GM23338 (cell line): ENCODE measurements around the gene ATP2B1. TPM values are rescaled to one million over a fixed set of nuclear protein-coding genes. Genes with fewer than 3 reads are reported as not detected.

ENCODE experiments used
- ATAC-seq: fragments of 200-7000 bp; cut with Tn5 transposase; 3 replicates; pipeline ENCODE4 v1.9.1; 2020
- DNase-seq: peaks from one replicate; pipeline ENCODE4 v3.0.0-alpha.2; 2015; ENCODE audit warnings: low spot score
- H2AFZ ChIP-seq: fragments of 200-600 bp; sonication (generic); 2 replicates; pipeline ENCODE4 v1.8.0; 2016; ENCODE audit warnings: antibody characterized with exemption, mild to moderate bottlenecking, moderate library complexity
- H3F3A ChIP-seq: fragments of 200-600 bp; sonication (generic); replicated peaks from 2 replicates; pipeline ENCODE4 v1.8.0; 2017; ENCODE audit warnings: antibody characterized with exemption, mixed run types, low read depth
- H3K27ac ChIP-seq: fragments of 200-600 bp; sonication (generic); 2 replicates; pipeline ENCODE4 v1.6.1; 2016; ENCODE audit warnings: low read depth
- H3K27me3 ChIP-seq: fragments of 200-600 bp; sonication (generic); 2 replicates; pipeline ENCODE4 v1.8.0; 2016; ENCODE audit warnings: mild to moderate bottlenecking, mixed run types, moderate library complexity; ENCODE audit not compliant: insufficient read depth
- H3K36me3 ChIP-seq: fragments of 200-600 bp; sonication (generic); 2 replicates; pipeline ENCODE4 v1.8.0; 2016; ENCODE audit warnings: mild to moderate bottlenecking; ENCODE audit not compliant: insufficient read depth
- H3K4me1 ChIP-seq: fragments of 200-600 bp; sonication (generic); 2 replicates; pipeline ENCODE4 v1.8.0; 2016; ENCODE audit warnings: mild to moderate bottlenecking, moderate library complexity; ENCODE audit not compliant: insufficient read depth
- H3K4me2 ChIP-seq: fragments of 200-600 bp; sonication (generic); 2 replicates; pipeline ENCODE4 v1.7.1; 2017; ENCODE audit warnings: mixed run types
- H3K4me3 ChIP-seq: fragments of 200-600 bp; sonication (generic); 2 replicates; pipeline ENCODE4 v1.6.1; 2016; ENCODE audit warnings: mixed run types
- H3K79me2 ChIP-seq: fragments of 200-600 bp; sonication (generic); replicated peaks from 2 replicates; pipeline ENCODE4 v1.8.0; 2017; ENCODE audit warnings: mild to moderate bottlenecking; ENCODE audit not compliant: insufficient read depth
- H3K9me2 ChIP-seq: fragments of 200-600 bp; sonication (generic); 2 replicates; pipeline ENCODE4 v1.8.0; 2017; ENCODE audit not compliant: insufficient read depth
- H4K20me1 ChIP-seq: fragments of 200-600 bp; sonication (generic); replicated peaks from 2 replicates; pipeline ENCODE4 v1.8.0; 2017; ENCODE audit warnings: mild to moderate bottlenecking; ENCODE audit not compliant: insufficient read depth
- H3K27ac Mint-ChIP-seq: 2 replicates; pipeline ENCODE4 v1.8.0; 2020; ENCODE audit warnings: inconsistent platforms, mild to moderate bottlenecking, moderate library complexity, mixed read lengths
- H3K27me3 Mint-ChIP-seq: 3 replicates; pipeline ENCODE4 v1.8.0; 2022; ENCODE audit warnings: low read depth, mild to moderate bottlenecking, moderate library complexity, mixed read lengths, inconsistent platforms; ENCODE audit not compliant: insufficient read depth, poor library complexity
- H3K36me3 Mint-ChIP-seq: 3 replicates; pipeline ENCODE4 v1.8.0; 2021; ENCODE audit warnings: low read depth, mild to moderate bottlenecking, inconsistent platforms, moderate library complexity, mixed read lengths
- H3K4me1 Mint-ChIP-seq: 3 replicates; pipeline ENCODE4 v1.8.0; 2020; ENCODE audit warnings: mild to moderate bottlenecking, inconsistent platforms, mixed read lengths
- H3K4me3 Mint-ChIP-seq: 3 replicates; pipeline ENCODE4 v1.8.0; 2021; ENCODE audit warnings: moderate library complexity, mild to moderate bottlenecking, inconsistent platforms, mixed read lengths
- H3K9me3 Mint-ChIP-seq: 3 replicates; pipeline ENCODE4 v1.8.0; 2020; ENCODE audit warnings: moderate library complexity, mild to moderate bottlenecking, inconsistent platforms, mixed read lengths
- CREB1 ChIP-seq: fragments of 250-450 bp; sonication (Bioruptor Pico); IDR thresholded peaks from 2 replicates; pipeline ENCODE4 v1.5.0; 2020; ENCODE audit warnings: low read depth, mild to moderate bottlenecking, moderate library complexity
- JUNB ChIP-seq: IDR thresholded peaks from one replicate; pipeline ENCODE4 v1.6.1; 2016; ENCODE audit warnings: antibody characterized with exemption; ENCODE audit not compliant: unreplicated experiment
- NANOG ChIP-seq: IDR thresholded peaks from 2 replicates; pipeline ENCODE4 v1.6.1; 2016; ENCODE audit warnings: antibody characterized with exemption, borderline replicate concordance
- POLR2AphosphoS5 ChIP-seq: IDR thresholded peaks from 2 replicates; pipeline ENCODE4 v1.6.1; 2016; ENCODE audit warnings: antibody characterized with exemption, low read depth
- STAT1 ChIP-seq: IDR thresholded peaks from one replicate; pipeline ENCODE4 v1.6.1; 2016; ENCODE audit warnings: antibody characterized with exemption; ENCODE audit not compliant: unreplicated experiment
- ZNF114 ChIP-seq: fragments of 250-450 bp; sonication (Bioruptor Pico); IDR thresholded peaks from 2 replicates; pipeline ENCODE4 v1.5.0; 2020; ENCODE audit warnings: mild to moderate bottlenecking, moderate library complexity
- ZNF331 ChIP-seq: fragments of 250-450 bp; sonication (Bioruptor Pico); IDR thresholded peaks from 2 replicates; pipeline ENCODE4 v1.5.0; 2020; ENCODE audit warnings: low read depth, mild to moderate bottlenecking, moderate library complexity
- ZNF462 ChIP-seq: fragments of 250-450 bp; sonication (Bioruptor Pico); IDR thresholded peaks from 2 replicates; pipeline ENCODE4 v1.5.0; 2020; ENCODE audit warnings: mild to moderate bottlenecking, moderate library complexity
- polyA plus RNA-seq: library from polyadenylated mRNA; unstranded; fragments of >200 nt; fragmentation: Nextera tagmentation; extraction: Ambion mirVana; gene quantifications from 2 replicates; pipeline ENCODE4 v1.2.1, GENCODE V29; 2016
- total RNA-seq: library from RNA; depleted of rRNA; stranded (reverse); fragments of >200 nt; shearing (Covaris generic); gene quantifications from 2 replicates; pipeline ENCODE4 v1.2.3, GENCODE V29; 2014
- TF ChIP-seq, protein P1 (sequence below): IDR thresholded peaks from 2 replicates; pipeline ENCODE4 v1.6.1; 2016; ENCODE audit warnings: antibody characterized with exemption
- TF ChIP-seq, protein P2 (sequence below): IDR thresholded peaks from one replicate; pipeline ENCODE4 v1.6.1; 2018; ENCODE audit warnings: antibody characterized with exemption; ENCODE audit not compliant: unreplicated experiment

Gene ATP2B1
- total and polyA plus RNA-seq, 2 experiments from 2014 or later = 39.3 to 42.3 TPM

GRCh38 chr12:89632778-89633177 is 75.9 kb downstream of the ATP2B1 start:
- Mint-ChIP-seq H3K9me3 (no peaks in the 10 kb centered on the region), H3K4me1 (no peaks in the 10 kb centered on the region), H3K27me3 (no peaks in the 10 kb centered on the region), H3K27ac (no peak overlapping the region), H3K36me3 (no peaks in the 10 kb centered on the region), H3K4me3 (no peak overlapping the region)
- H3K36me3 ChIP-seq = no peaks in the 10 kb centered on the region
- no peaks in the 10 kb centered on the region for H3K9me2 ChIP-seq
- DNase-seq (no peak), ATAC-seq (no peak)
- TF ChIP-seq STAT1 (no peak), NANOG (no peak), POLR2AphosphoS5 (no peak), ZNF114 (CRISPR knock-in tag) (no peak), JUNB (no peak), CREB1 (CRISPR knock-in tag) (no peak), ZNF331 (CRISPR knock-in tag) (no peak)
- H4K20me1 ChIP-seq = no peaks in the 10 kb centered on the region
- no peaks in the 10 kb centered on the region for H3K79me2 ChIP-seq
- H3K27me3 ChIP-seq = no peaks in the 10 kb centered on the region
- no peak overlapping the region for H3K4me3 ChIP-seq
- no peak overlapping the region for H3K4me2 ChIP-seq
- H2AFZ ChIP-seq = no peak overlapping the region
- no peak overlapping the region for H3K27ac ChIP-seq
- H3K4me1 ChIP-seq = no peaks in the 10 kb centered on the region
- H3F3A ChIP-seq = no peaks in the 10 kb centered on the region

- Mint-ChIP-seq H3K4me3 (no peak overlapping the region), H3K27me3 (no peaks in the 10 kb centered on the region), H3K4me1 (no peaks in the 10 kb centered on the region)
These were observed 86.5 kb downstream of the ATP2B1 start for GRCh38 chr12:89622115-89622514.

More at GRCh38 chr12:89622115-89622514, 86.5 kb downstream of the ATP2B1 start:
- Mint-ChIP-seq H3K27ac (no peak overlapping the region), H3K36me3 (no peaks in the 10 kb centered on the region), H3K9me3 (no peaks in the 10 kb centered on the region)
- no peaks in the 10 kb centered on the region for H3K4me1 ChIP-seq
- no peak for ATAC-seq
- no peak for DNase-seq
- H3K27ac ChIP-seq = no peak overlapping the region
- no peak overlapping the region for H3K4me3 ChIP-seq
- no peaks in the 10 kb centered on the region for H3F3A ChIP-seq
- no peaks in the 10 kb centered on the region for H3K36me3 ChIP-seq
- H4K20me1 ChIP-seq = no peaks in the 10 kb centered on the region
- no peak overlapping the region for H2AFZ ChIP-seq
- H3K27me3 ChIP-seq = no peaks in the 10 kb centered on the region
- no peak overlapping the region for H3K4me2 ChIP-seq
- H3K9me2 ChIP-seq = no peaks in the 10 kb centered on the region
- H3K79me2 ChIP-seq = no peaks in the 10 kb centered on the region
- TF ChIP-seq NANOG (no peak), JUNB (no peak), POLR2AphosphoS5 (no peak), STAT1 (no peak), ZNF114 (CRISPR knock-in tag) (no peak), ZNF462 (no peak)
- TF ChIP-seq, protein P1, sequence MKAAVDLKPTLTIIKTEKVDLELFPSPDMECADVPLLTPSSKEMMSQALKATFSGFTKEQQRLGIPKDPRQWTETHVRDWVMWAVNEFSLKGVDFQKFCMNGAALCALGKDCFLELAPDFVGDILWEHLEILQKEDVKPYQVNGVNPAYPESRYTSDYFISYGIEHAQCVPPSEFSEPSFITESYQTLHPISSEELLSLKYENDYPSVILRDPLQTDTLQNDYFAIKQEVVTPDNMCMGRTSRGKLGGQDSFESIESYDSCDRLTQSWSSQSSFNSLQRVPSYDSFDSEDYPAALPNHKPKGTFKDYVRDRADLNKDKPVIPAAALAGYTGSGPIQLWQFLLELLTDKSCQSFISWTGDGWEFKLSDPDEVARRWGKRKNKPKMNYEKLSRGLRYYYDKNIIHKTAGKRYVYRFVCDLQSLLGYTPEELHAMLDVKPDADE = no peak
- TF ChIP-seq, protein P2, sequence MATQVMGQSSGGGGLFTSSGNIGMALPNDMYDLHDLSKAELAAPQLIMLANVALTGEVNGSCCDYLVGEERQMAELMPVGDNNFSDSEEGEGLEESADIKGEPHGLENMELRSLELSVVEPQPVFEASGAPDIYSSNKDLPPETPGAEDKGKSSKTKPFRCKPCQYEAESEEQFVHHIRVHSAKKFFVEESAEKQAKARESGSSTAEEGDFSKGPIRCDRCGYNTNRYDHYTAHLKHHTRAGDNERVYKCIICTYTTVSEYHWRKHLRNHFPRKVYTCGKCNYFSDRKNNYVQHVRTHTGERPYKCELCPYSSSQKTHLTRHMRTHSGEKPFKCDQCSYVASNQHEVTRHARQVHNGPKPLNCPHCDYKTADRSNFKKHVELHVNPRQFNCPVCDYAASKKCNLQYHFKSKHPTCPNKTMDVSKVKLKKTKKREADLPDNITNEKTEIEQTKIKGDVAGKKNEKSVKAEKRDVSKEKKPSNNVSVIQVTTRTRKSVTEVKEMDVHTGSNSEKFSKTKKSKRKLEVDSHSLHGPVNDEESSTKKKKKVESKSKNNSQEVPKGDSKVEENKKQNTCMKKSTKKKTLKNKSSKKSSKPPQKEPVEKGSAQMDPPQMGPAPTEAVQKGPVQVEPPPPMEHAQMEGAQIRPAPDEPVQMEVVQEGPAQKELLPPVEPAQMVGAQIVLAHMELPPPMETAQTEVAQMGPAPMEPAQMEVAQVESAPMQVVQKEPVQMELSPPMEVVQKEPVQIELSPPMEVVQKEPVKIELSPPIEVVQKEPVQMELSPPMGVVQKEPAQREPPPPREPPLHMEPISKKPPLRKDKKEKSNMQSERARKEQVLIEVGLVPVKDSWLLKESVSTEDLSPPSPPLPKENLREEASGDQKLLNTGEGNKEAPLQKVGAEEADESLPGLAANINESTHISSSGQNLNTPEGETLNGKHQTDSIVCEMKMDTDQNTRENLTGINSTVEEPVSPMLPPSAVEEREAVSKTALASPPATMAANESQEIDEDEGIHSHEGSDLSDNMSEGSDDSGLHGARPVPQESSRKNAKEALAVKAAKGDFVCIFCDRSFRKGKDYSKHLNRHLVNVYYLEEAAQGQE = no peak
